ENCODE data around the gene SERPINH1. TPM values are rescaled to one million over a fixed set of nuclear protein-coding genes. Genes with fewer than 3 reads are reported as not detected.

Gene SERPINH1
- total RNA-seq, 1 experiment from 2014 or later: 58.8 TPM

DNA sequence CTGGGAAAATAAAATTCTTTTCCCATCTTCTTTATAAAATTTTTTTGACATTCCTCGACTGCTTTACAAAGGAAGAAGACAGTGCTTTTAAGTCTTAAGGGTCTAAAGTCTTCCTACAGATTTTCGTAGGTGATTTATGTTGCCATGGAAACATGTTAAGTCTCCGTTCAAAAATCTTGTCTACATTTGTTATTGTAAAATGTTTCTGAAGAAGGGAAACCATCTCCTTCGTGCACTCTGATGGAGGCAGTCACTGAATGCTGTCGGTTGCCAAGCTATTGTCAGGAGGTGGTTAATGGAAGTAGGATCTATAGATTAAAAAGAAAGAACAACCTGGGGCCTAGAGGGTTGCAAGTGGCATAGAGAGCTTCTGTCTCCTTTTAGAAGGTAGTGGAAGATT is 54.2 kb downstream of the SERPINH1 start:
- no TSS peak for BruUV-seq (replicated peaks)

More for the DNA sequence above, 54.2 kb downstream of the SERPINH1 start:
- Mint-ChIP-seq H3K4me1 (ENCODE audit: low read depth, unreplicated experiment) (no peaks in the 10 kb centered on the region), H3K27ac (ENCODE audit: unreplicated experiment) (no peak overlapping the region), H3K36me3 (ENCODE audit: insufficient read depth, unreplicated experiment) (no peaks in the 10 kb centered on the region), H3K27me3 (ENCODE audit: unreplicated experiment) (peaks cover 64% of the 10 kb centered on the region), H3K9me3 (ENCODE audit: low read depth, unreplicated experiment) (no peaks in the 10 kb centered on the region), H3K4me3 (ENCODE audit: low read depth, unreplicated experiment) (no peak overlapping the region)
- intact Hi-C loops (cut with micrococcal nuclease; ENCODE audit: unreplicated experiment): no loop called here
- CTCF ChIA-PET: no interaction called here
- no peak for DNase-seq
- TF ChIP-seq, protein P1, sequence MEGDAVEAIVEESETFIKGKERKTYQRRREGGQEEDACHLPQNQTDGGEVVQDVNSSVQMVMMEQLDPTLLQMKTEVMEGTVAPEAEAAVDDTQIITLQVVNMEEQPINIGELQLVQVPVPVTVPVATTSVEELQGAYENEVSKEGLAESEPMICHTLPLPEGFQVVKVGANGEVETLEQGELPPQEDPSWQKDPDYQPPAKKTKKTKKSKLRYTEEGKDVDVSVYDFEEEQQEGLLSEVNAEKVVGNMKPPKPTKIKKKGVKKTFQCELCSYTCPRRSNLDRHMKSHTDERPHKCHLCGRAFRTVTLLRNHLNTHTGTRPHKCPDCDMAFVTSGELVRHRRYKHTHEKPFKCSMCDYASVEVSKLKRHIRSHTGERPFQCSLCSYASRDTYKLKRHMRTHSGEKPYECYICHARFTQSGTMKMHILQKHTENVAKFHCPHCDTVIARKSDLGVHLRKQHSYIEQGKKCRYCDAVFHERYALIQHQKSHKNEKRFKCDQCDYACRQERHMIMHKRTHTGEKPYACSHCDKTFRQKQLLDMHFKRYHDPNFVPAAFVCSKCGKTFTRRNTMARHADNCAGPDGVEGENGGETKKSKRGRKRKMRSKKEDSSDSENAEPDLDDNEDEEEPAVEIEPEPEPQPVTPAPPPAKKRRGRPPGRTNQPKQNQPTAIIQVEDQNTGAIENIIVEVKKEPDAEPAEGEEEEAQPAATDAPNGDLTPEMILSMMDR (IDR thresholded peaks at IDR 0.05; ENCODE audit: unreplicated experiment): no peak

Other genes with a start within 250 kb of the SERPINH1 start
- 8.7 and 12.8 TPM in 2 replicates for gene ARRB1, start 210.6 kb upstream of the SERPINH1 start, total RNA-seq (2022)
- 1,650 and 1,749 TPM in 2 replicates for gene RPS3, start 162.7 kb upstream of the SERPINH1 start, total RNA-seq (2022)
- 1.3 and 2.1 TPM in 2 replicates for gene KLHL35, start 129.1 kb upstream of the SERPINH1 start, total RNA-seq (2022)
- gene GDPD5, start 36.3 kb upstream of the SERPINH1 start, total RNA-seq (2022): 7.0 and 7.4 TPM in 2 replicates
- gene MAP6, start 106.8 kb downstream of the SERPINH1 start, total RNA-seq (2022): not detected in 2 replicates
- not detected in 2 replicates for gene MOGAT2, start 155.6 kb downstream of the SERPINH1 start, total RNA-seq (2022)
- gene DGAT2, start 206.5 kb downstream of the SERPINH1 start, total RNA-seq (2022): 3.9 and 7.5 TPM in 2 replicates

All from Calu3 (cell line).